ENCODE measurements around the gene QPCT.
A peak's percentile ranks its signal among the peaks of the same experiment; 100 is the strongest.
"Not testable (repeated sequence)": the region's sequence is repeated elsewhere in the genome, so short reads cannot be mapped to it uniquely, and the experiment has no call there.

QPCT gene

DNA sequence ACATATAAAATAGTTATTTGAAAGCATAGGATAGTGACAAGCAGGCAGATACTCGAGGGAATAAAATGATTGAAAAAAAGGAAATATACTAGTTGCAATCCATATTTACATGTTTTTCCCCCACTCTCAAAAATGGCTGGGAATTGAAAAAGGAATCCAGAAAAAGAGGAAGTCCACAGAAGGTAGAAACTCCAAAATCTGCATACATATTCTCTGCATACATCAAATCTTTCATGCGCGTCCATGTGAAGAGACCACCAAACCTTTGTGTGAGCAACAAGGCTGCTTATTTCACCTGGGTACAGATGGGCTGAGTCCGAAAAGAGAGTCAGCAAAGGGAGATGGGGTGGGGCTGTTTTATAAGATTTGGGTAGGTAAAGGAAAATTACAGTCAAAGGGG is 36.4 kb downstream of the QPCT start:
- H3K4me3 Mint-ChIP-seq; H3K9me3 Mint-ChIP-seq; H3K36me3 Mint-ChIP-seq (ENCODE audit: low read depth); H3K27ac Mint-ChIP-seq: not testable (repeated sequence)
- H3K4me1 Mint-ChIP-seq (ENCODE audit: low read depth), result peaks cover 23% of the 10 kb centered on the region
- peaks cover 34% of the 10 kb centered on the region for H3K27me3 Mint-ChIP-seq (ENCODE audit: low read depth)

DNA sequence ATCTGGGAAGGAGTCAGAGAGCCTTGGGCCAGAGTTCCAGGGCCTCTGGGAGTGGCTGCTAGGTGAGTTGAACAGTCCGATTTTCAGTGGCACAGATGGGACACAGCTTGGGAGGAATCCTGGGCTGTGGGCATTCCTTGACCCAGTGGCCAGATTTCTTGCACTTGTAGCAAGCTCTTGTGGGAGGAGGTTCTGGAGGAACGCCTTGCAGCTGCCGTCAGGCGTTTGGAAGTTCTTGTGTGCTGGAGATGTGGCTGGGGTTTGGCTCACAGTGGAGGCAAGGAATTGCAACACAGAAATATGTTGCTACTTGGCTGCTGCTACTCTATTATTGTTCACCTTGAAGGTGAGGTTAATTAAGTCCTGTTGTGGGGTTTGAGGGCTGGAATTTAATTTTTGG is 39.8 kb downstream of the QPCT start:
- not testable (repeated sequence) for H3K4me1 Mint-ChIP-seq (ENCODE audit: low read depth); H3K36me3 Mint-ChIP-seq (ENCODE audit: low read depth); H3K9me3 Mint-ChIP-seq; H3K4me3 Mint-ChIP-seq; H3K27ac Mint-ChIP-seq; H3K27me3 Mint-ChIP-seq (ENCODE audit: low read depth)

DNA sequence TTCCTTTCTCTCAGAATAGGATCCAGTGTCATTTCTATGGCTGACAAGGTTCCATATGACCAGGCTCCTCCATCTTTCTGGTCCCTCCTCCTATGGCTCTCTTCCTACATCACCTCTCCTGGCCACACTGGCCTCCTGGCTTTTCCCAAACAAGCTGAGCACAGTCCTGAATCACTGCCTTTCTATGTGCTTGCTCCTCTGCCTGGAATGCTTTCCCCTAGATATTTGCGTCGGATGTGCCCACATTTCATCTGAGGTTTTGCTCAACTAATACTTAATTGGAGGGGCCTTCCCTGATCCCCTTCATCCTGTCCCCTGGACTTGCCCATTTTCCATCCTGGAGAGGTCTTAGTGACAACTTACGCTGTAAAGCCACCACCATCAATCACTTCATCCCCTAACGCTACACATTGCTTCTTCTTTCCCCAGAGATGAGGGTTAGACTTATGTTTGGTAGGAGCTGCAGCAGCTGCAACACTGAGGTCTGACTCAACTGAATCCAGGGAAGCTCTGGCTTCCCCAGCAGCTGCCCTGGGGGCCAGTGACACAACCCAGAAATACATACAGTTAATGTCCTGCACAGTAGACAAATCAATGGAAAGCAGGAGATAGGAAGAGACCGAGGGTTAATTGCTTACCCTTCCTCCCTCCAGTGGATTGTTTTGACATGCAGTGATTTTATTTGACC is 42.9 kb downstream of the QPCT start:
- H3K27ac Mint-ChIP-seq, result no peak overlapping the region
- peaks cover 11% of the 10 kb centered on the region for H3K4me1 Mint-ChIP-seq (ENCODE audit: low read depth)
- peaks cover 4% of the 10 kb centered on the region for H3K36me3 Mint-ChIP-seq (ENCODE audit: low read depth)
- peaks cover 3% of the 10 kb centered on the region for H3K27me3 Mint-ChIP-seq (ENCODE audit: low read depth)
- no peaks in the 10 kb centered on the region for H3K9me3 Mint-ChIP-seq
- H3K4me3 Mint-ChIP-seq, result no peak overlapping the region

DNA sequence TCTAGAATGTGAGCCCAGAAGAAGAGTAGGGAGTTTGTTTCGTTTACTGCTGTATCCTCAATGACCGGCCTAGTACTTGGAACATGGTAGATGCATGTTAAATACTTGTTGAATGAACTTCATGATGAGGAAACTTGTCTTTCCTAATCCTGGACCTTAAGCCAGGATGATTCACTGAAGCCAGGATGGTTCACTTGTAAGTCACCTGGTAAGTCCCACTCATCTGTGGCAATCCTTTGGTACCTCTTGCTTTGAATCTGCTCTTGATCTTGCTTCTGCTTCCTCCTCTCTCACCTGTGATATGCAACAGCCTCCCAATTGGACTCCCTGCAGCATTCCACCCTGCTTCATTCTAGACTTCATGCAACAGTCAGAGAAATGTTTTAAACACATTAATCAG is 43.6 kb downstream of the QPCT start:
- H3K36me3 Mint-ChIP-seq (ENCODE audit: low read depth), result peaks cover 4% of the 10 kb centered on the region
- H3K4me3 Mint-ChIP-seq, result no peak overlapping the region
- peaks cover 4% of the 10 kb centered on the region for H3K27me3 Mint-ChIP-seq (ENCODE audit: low read depth)
- no peaks in the 10 kb centered on the region for H3K9me3 Mint-ChIP-seq
- H3K27ac Mint-ChIP-seq, result no peak overlapping the region
- peaks cover 11% of the 10 kb centered on the region for H3K4me1 Mint-ChIP-seq (ENCODE audit: low read depth)

DNA sequence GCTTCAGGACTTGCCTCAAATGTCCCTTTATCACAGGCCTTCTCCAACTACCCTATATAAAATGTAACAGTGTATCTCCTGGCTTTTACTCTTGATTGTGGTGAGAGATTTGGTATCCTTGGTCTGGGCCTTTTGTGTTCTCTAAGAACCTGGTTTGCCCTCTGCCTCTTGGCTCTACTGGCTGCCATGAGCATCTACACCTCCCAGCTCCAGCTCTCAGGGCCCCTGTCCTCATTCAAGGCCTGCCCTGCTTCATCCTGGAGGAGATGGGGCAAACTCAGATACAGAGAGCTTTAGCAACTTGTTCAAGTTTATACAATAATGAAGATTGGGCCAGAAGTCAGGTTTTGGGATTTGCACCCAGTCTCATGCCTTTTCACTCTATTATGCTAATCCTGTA is 45.0 kb downstream of the QPCT start:
- Mint-ChIP-seq H3K4me3 (no peak overlapping the region), H3K9me3 (no peaks in the 10 kb centered on the region), H3K4me1 (ENCODE audit: low read depth) (peaks cover 11% of the 10 kb centered on the region), H3K36me3 (ENCODE audit: low read depth) (peaks cover 4% of the 10 kb centered on the region), H3K27me3 (ENCODE audit: low read depth) (peaks cover 16% of the 10 kb centered on the region), H3K27ac (peak overlapping the region; percentile 75)

DNA sequence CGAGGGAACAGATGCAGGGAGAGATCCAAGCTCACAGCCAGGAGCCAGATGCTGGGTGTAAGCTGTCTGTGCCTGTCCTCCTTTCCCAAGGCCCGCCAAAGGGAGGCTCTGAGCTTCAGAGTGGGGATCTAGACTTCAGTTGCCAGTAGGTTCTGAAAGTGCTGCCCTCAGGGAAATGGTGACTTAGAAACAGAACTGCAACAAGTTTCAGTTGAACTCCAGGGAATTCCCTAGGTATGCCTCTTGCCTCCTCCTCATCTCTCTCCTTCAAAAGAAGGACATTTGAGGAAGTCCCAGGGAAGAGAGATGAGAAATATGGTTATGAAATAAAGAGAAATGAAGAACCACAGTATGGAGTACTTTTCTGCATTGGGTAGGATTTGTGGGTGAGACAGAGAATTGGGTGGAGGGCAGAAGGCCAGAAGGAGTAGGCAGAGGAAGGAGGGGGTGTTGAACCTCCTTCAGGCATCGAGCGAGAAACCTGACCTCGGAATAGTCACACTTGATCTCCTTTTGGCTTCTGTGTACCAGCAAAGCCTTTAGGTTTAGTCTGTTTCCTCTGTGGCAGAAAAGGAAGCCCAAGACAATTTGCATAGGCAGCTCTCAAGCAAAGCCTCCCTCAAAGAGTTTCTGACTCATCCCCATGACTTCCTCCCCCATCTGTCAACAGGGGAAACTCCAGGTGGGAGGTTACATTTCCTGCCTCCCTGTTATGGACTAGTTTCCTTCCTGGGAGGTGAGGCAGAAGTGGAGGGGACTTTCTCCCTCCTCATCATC is 45.7 kb downstream of the QPCT start:
- no peaks in the 10 kb centered on the region for H3K9me3 Mint-ChIP-seq

DNA sequence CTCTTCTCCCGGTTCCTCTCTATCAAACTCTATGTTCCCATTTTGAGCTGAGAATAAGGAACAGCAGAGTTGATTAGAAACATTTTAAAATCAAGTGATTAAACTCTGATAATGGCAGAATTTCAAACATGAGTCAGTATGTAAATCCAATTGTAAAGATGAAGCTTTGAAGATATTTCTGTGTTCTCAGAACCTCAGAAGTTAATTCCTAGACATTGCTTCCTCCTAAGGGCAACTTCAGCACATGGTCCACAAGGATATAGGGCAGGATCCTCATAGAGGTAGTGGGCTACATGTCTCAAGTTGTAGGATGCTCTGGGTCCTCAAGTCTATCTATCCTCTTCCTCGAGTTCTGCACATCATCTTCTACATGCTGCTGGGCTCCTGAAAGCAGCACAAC is 46.3 kb downstream of the QPCT start:
- peaks cover 22% of the 10 kb centered on the region for H3K27me3 Mint-ChIP-seq (ENCODE audit: low read depth)

More for the DNA sequence above, 45.7 kb downstream of the QPCT start:
- Mint-ChIP-seq H3K27me3 (ENCODE audit: low read depth) (peaks cover 21% of the 10 kb centered on the region), H3K27ac (peak overlapping the region; percentile 75), H3K4me3 (peak overlapping the region; percentile 29), H3K36me3 (ENCODE audit: low read depth) (peaks cover 4% of the 10 kb centered on the region), H3K4me1 (ENCODE audit: low read depth) (peaks cover 11% of the 10 kb centered on the region)

DNA sequence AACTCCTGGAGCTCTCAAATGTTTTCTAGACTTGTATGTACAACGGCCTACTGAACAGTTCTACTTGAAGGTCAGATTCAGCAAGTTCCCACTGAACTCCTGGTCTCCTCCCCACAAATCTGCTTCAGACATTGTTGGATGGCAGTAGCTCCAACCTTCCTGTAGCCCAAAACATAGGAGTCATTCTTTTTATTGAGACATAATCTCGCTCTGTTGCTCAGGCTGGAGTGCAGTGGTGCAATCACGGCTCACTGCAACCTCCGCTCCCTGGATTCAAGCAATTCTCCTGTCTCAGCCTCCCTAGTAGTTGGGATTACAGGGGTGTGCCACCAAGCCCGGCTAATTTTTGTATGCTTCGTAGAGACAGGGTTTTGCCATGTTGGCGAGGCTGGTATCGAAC is 47.3 kb downstream of the QPCT start:
- H3K4me3 Mint-ChIP-seq, result no peak overlapping the region

More for the DNA sequence above, 46.3 kb downstream of the QPCT start:
- Mint-ChIP-seq H3K4me3 (peak overlapping the region; percentile 29), H3K27ac (peak overlapping the region; percentile 75), H3K9me3 (no peaks in the 10 kb centered on the region), H3K36me3 (ENCODE audit: low read depth) (peaks cover 4% of the 10 kb centered on the region), H3K4me1 (ENCODE audit: low read depth) (peaks cover 12% of the 10 kb centered on the region)

DNA sequence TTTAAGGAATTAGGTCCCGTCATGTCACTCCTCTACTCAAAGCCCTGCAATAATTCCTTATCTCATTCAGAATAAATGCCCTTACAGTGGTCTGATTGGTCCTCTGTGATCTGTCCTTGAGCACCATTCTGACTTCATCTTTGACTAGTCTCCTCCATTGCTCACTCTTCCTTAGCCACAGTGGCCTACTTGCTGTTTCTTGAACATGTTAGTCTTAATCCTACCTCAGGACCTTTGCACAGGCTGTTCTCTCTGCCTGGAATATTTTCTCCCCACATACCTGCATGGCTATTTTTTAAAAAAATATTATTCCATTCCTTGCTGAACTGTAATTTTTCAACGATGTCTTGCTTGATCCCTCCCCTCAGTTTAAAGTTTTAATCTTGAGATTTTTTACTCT is 48.0 kb downstream of the QPCT start:
- H3K4me3 Mint-ChIP-seq, result no peak overlapping the region
- H3K4me1 Mint-ChIP-seq (ENCODE audit: low read depth), result peaks cover 13% of the 10 kb centered on the region
- H3K9me3 Mint-ChIP-seq, result no peaks in the 10 kb centered on the region
- peak overlapping the region; percentile 26 for H3K27ac Mint-ChIP-seq
- peaks cover 4% of the 10 kb centered on the region for H3K36me3 Mint-ChIP-seq (ENCODE audit: low read depth)
- peaks cover 24% of the 10 kb centered on the region for H3K27me3 Mint-ChIP-seq (ENCODE audit: low read depth)

More for the DNA sequence above, 47.3 kb downstream of the QPCT start:
- Mint-ChIP-seq H3K4me1 (ENCODE audit: low read depth) (peaks cover 13% of the 10 kb centered on the region), H3K9me3 (no peaks in the 10 kb centered on the region), H3K36me3 (ENCODE audit: low read depth) (peaks cover 4% of the 10 kb centered on the region), H3K27ac (peak overlapping the region; percentile 75), H3K27me3 (ENCODE audit: low read depth) (peaks cover 24% of the 10 kb centered on the region)

DNA sequence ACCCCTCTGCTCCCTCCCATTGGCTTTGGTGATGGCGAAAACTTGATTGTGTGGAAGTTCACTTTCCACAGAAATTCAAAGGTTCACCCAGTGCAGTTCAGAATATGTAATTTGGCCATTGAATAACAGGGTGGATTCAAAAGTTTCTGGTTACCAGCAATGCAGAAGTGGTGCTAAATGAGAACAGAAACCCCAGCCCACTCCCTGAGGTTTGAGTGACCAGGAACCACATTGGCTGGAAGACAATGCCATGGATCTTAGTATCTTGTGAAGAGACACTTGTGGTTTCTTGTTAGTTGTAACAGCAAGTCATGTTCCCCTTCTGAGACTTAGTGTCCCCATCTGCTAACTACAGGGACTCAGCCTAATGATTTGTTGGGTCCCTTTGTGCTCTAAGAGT is 49.8 kb downstream of the QPCT start:
- Mint-ChIP-seq H3K27me3 (ENCODE audit: low read depth) (peaks cover 24% of the 10 kb centered on the region), H3K9me3 (no peaks in the 10 kb centered on the region), H3K4me3 (no peak overlapping the region), H3K27ac (no peak overlapping the region), H3K36me3 (ENCODE audit: low read depth) (peaks cover 4% of the 10 kb centered on the region), H3K4me1 (ENCODE audit: low read depth) (peaks cover 13% of the 10 kb centered on the region)

DNA sequence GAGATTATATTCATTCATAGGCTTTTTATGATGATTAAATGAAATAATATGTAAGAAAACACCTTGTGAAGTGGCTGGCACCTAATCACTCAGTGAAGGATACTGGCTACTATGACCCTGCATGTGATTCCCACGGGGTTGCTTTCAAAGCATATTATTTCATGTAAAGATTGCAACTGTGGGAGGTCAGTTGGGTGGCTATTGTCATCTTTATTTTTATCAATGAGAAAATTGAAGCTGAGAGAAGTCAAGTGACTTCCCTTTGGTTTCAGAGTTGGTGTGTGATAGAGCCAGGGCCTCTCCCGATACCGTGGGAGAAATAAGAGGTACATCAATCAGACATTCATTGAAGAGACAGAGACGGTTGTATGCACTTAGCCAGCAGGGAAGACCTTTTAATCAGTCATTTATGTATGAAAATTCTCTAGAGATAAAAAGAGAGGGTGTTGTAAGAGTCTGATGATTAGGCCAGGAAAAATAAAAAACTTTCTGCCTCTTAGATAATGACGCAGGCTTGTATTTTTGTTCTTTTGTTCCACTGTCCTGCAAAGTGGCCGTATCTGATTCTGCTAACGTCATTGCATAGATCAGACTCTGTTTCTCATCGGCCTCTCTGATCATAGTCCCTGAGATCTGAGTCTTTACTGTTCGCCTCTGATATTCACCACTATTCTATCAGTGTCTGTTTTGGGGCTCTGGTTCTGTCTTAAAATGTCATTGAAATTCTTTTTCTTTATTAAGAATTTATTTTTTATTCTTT is 50.5 kb downstream of the QPCT start:
- Mint-ChIP-seq H3K4me3 (no peak overlapping the region), H3K36me3 (ENCODE audit: low read depth) (peaks cover 4% of the 10 kb centered on the region), H3K27ac (no peak overlapping the region), H3K9me3 (no peaks in the 10 kb centered on the region), H3K4me1 (ENCODE audit: low read depth) (peaks cover 13% of the 10 kb centered on the region), H3K27me3 (ENCODE audit: low read depth) (peaks cover 28% of the 10 kb centered on the region)

DNA sequence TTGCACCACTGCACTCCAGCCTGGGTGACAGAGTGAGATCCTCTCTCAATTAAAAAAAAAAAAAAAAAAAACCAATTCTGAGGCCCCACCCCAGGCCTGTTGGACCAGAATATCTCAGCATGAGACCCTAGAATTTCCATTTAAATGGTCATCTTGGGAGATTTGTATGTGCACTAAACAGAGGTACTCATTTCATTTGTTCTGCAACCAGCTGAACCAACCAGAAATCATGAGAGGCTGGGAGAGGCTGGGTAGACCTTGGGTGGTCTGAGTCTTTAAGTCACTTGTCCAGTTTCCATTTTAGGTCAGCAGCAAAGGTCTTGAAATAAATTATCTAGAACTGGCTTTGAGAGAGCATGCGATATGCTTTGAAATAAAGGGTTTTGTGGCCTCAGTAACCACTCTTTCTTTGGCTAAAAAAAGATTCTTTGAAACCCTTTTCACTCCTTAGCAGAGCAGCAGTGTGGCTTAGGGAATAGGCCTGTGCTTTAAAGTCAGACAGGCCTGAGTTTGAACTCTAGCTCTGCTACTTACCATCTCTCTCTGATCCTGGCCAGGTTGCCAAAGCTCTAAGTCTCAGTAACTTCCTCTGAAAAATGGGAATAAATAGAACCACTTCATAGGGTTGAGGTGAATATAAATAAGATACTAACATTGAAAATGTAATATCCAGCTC is 52.6 kb downstream of the QPCT start:
- peaks cover 33% of the 10 kb centered on the region for H3K27me3 Mint-ChIP-seq (ENCODE audit: low read depth)
- no peak overlapping the region for H3K27ac Mint-ChIP-seq
- no peaks in the 10 kb centered on the region for H3K9me3 Mint-ChIP-seq
- H3K4me3 Mint-ChIP-seq, result no peak overlapping the region
- peaks cover 2% of the 10 kb centered on the region for H3K36me3 Mint-ChIP-seq (ENCODE audit: low read depth)
- peaks cover 2% of the 10 kb centered on the region for H3K4me1 Mint-ChIP-seq (ENCODE audit: low read depth)

DNA sequence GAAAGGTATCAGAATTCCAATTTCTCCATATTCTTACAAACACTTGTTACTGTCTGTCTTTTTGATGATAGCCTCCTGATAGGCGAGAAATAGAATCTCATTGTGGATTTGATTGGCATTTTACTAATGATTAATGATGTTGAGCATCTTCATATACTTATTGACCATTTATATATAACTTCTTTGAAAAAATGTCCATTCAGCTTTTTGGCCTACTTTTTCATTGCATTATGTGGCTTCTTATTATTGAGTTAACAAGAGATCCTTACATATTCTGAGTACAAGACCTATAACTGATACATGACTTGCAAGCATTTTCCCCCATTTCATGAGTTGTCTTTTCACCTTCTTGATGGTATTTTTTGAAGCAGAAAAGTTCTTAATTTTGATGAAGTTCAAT is 54.6 kb downstream of the QPCT start:
- no peak overlapping the region for H3K4me3 Mint-ChIP-seq
- H3K36me3 Mint-ChIP-seq (ENCODE audit: low read depth), result no peaks in the 10 kb centered on the region
- peaks cover 35% of the 10 kb centered on the region for H3K27me3 Mint-ChIP-seq (ENCODE audit: low read depth)
- H3K9me3 Mint-ChIP-seq, result no peaks in the 10 kb centered on the region
- H3K4me1 Mint-ChIP-seq (ENCODE audit: low read depth), result peaks cover 2% of the 10 kb centered on the region
- no peak overlapping the region for H3K27ac Mint-ChIP-seq

DNA sequence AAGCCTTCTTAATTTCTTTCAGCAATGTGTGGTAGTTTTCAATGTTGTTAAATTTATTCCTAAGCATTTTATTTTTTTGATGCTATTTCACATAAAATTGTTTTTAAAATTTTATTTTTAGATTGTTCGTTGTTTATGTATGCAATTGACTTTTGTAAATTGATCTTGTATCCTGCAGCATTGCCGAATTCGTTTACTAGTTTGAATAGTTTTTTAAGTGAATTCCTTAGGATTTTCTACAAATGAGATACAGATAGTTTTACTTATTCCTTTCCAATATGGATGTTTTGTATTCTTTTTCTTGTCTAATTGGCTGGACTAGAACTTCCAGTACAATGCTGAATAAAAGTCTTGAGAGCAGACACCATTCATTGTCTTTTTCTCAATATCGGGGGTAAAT is 55.6 kb downstream of the QPCT start:
- peaks cover 2% of the 10 kb centered on the region for H3K4me1 Mint-ChIP-seq (ENCODE audit: low read depth)

More for the DNA sequence above, 55.6 kb downstream of the QPCT start:
- Mint-ChIP-seq H3K9me3 (no peaks in the 10 kb centered on the region), H3K27me3 (ENCODE audit: low read depth) (peaks cover 30% of the 10 kb centered on the region), H3K4me3 (no peak overlapping the region), H3K27ac (no peak overlapping the region), H3K36me3 (ENCODE audit: low read depth) (no peaks in the 10 kb centered on the region)
